ENCODE results near the gene ARNT2.
A peak's percentile ranks its signal among the peaks of the same experiment; 100 is the strongest.

The ARNT2 gene

DNA sequence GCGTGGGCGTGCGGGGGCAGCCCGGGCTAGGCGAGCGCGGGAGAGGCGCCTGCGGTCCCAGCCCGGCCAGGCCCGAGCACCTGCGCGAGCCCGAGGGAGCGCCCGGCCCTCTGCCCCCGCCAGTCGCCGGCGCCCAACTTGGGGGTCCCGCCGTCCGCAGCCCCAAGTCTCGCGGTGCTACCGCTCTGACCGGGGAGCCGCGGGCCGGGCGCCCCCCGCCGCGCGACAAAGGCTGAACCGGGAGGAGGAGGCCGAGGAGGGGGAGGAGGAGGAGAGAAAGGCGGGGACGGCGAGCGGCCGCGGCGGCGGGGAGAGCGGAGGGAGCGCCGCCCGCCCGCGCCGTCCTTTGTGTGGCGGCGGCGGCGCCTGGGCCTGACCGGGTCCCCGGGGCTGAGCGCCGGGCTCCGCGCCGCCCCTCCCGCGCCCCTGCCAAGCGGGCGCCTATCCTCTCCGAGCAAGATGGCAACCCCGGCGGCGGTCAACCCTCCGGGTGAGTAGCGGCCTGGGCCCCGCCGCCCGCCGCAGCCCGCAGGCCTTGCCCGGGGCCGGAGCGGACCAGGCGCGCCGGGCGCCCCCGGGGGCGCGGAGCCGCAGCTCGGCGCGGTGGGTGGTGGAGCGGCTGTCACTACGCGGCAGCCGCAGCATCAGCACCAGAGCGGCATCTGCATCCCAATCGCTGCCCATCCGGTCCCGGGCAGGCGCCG, at the start of gene ARNT2:
Gene ARNT2 (plus strand): TSS at position 326 of the 704 bp plus-strand sequence. CDS start 134 bp downstream, at position 460.
- TF ChIP-seq, protein P1, sequence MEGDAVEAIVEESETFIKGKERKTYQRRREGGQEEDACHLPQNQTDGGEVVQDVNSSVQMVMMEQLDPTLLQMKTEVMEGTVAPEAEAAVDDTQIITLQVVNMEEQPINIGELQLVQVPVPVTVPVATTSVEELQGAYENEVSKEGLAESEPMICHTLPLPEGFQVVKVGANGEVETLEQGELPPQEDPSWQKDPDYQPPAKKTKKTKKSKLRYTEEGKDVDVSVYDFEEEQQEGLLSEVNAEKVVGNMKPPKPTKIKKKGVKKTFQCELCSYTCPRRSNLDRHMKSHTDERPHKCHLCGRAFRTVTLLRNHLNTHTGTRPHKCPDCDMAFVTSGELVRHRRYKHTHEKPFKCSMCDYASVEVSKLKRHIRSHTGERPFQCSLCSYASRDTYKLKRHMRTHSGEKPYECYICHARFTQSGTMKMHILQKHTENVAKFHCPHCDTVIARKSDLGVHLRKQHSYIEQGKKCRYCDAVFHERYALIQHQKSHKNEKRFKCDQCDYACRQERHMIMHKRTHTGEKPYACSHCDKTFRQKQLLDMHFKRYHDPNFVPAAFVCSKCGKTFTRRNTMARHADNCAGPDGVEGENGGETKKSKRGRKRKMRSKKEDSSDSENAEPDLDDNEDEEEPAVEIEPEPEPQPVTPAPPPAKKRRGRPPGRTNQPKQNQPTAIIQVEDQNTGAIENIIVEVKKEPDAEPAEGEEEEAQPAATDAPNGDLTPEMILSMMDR (IDR thresholded peaks at IDR 0.05; ENCODE audit: insufficient read depth, missing control alignments): no peak
- FAIRE-seq: no peak
- DNase-seq (ENCODE audit: insufficient read length, low spot score): peak; percentile 38

GRCh38 chr15:80367094-80367493, 37.1 kb upstream of the ARNT2 start:
- TF ChIP-seq, protein P1 (IDR thresholded peaks at IDR 0.05; ENCODE audit: insufficient read depth, missing control alignments): peak; percentile 50
- FAIRE-seq (no peak), DNase-seq (ENCODE audit: insufficient read length, low spot score) (no peak)

DNA sequence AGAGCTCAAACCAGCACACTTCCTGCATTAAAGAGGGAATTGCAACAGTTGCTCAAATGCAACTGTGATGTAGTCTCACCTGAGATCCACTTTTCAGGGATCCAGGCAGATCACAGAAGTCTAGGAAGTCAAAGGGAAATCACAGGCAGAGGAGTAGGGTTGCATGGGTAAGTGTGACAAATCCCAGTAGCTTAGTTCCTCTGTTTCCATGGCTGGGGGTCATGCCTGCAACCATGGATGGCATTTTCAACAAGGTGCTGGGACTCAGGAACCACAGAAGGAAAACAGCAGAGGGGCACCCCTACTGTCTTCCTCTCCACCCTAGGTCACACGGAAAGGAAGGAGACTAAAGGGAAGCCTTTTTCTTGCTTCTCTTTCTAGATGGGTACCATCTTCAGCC, 36.5 kb upstream of the ARNT2 start:
- TF ChIP-seq, protein P1 (IDR thresholded peaks at IDR 0.05; ENCODE audit: insufficient read depth, missing control alignments): no peak
- FAIRE-seq (no peak), DNase-seq (ENCODE audit: insufficient read length, low spot score) (no peak)

- DNase-seq (ENCODE audit: insufficient read length, low spot score): no peak
- TF ChIP-seq, protein P1 (IDR thresholded peaks at IDR 0.05; ENCODE audit: insufficient read depth, missing control alignments): no peak
- FAIRE-seq: no peak
Observed at GRCh38 chr15:80371924-80372323, 32.3 kb upstream of the ARNT2 start.

DNA sequence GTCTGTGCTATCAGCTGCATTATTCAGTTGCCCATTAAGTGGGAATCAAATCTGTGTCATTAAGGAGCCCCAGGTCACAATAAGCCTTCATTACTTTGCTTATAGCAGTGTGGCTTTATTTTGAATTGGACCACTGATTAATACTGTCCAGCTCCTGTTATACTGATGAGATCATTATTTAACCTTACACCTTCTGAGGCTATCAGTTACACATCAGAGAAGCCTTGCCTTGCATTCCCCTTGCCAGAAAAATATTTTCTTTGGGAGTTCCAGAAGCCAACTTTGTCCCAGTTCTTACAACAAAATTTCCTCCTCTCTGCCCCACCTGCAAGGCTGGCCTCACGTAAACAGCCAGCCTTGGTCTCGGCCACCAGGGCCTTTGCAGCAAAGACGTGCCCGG, 29.7 kb upstream of the ARNT2 start:
- no peak for DNase-seq (ENCODE audit: insufficient read length, low spot score)
- no peak for FAIRE-seq
- TF ChIP-seq, protein P1 (IDR thresholded peaks at IDR 0.05; ENCODE audit: insufficient read depth, missing control alignments): no peak

GRCh38 chr15:80375968-80376891, 28.0 kb upstream of the ARNT2 start:
- TF ChIP-seq, protein P1 (IDR thresholded peaks at IDR 0.05; ENCODE audit: insufficient read depth, missing control alignments): no peak
- DNase-seq (ENCODE audit: insufficient read length, low spot score) (no peak), FAIRE-seq (no peak)
